ENCODE measurements around the gene LRCH4.

Gene LRCH4

GRCh38 chr7:100585511-100586265, at the start of gene LRCH4:
TSS of gene LRCH4 (minus strand) at chr7:100586129. CDS start at chr7:100586100, 29 bp downstream.
- Histone ChIP-seq H3F3A (ENCODE audit: control insufficient read depth, insufficient read depth) (peaks cover 18% of the 10 kb centered on the region), H3K27ac (ENCODE audit: low read depth, low read length) (peak within 1 kb of the TSS; percentile 93), H3K36me3 (ENCODE audit: control insufficient read depth, low read length) (peaks cover 32% of the 10 kb centered on the region), H3K79me2 (ENCODE audit: control insufficient read depth, low read length) (peaks cover 33% of the 10 kb centered on the region), H3K4me3 (ENCODE audit: low read length) (peak within 1 kb of the TSS; percentile 83), H4K20me1 (ENCODE audit: control insufficient read depth, insufficient read depth, low read depth, low read length) (peaks cover 5% of the 10 kb centered on the region; the same call in 1 of the 2 replicates), H3K27me3 (ENCODE audit: control insufficient read depth, low read length) (no peaks in the 10 kb centered on the region), H3K4me1 (ENCODE audit: control insufficient read depth, low read length) (peaks cover 36% of the 10 kb centered on the region), H3K9me2 (replicated peaks; ENCODE audit: control insufficient read depth, low read length) (no peaks in the 10 kb centered on the region), H3K4me2 (ENCODE audit: low read length) (peak within 1 kb of the TSS; percentile 91), H3K9me3 (ENCODE audit: control insufficient read depth, insufficient read depth, low read length) (no peaks in the 10 kb centered on the region)
- TF ChIP-seq CTCF (IDR thresholded peaks at IDR 0.05; ENCODE audit: low read depth, low read length, poor library complexity, severe bottlenecking), result no peak
- no peak for TF ChIP-seq EZH2phosphoT487 (IDR thresholded peaks at IDR 0.05; ENCODE audit: borderline replicate concordance, low read length)

- TF ChIP-seq EZH2phosphoT487 (IDR thresholded peaks at IDR 0.05; ENCODE audit: borderline replicate concordance, low read length) (no peak), CTCF (IDR thresholded peaks at IDR 0.05; ENCODE audit: low read depth, low read length, poor library complexity, severe bottlenecking) (peak; percentile 33)
- H3K27ac ChIP-seq (ENCODE audit: low read depth, low read length), result no peak overlapping the region
- H3K79me2 ChIP-seq (ENCODE audit: control insufficient read depth, low read length), result no peaks in the 10 kb centered on the region
- no peaks in the 10 kb centered on the region for H3K36me3 ChIP-seq (ENCODE audit: control insufficient read depth, low read length)
- H3K9me2 ChIP-seq (replicated peaks; ENCODE audit: control insufficient read depth, low read length), result no peaks in the 10 kb centered on the region
- H4K20me1 ChIP-seq (ENCODE audit: control insufficient read depth, insufficient read depth, low read depth, low read length), result no peaks in the 10 kb centered on the region
- peak overlapping the region; percentile 68 for H3K4me2 ChIP-seq (ENCODE audit: low read length)
- no peaks in the 10 kb centered on the region for H3K9me3 ChIP-seq (ENCODE audit: control insufficient read depth, insufficient read depth, low read length)
- H3F3A ChIP-seq (ENCODE audit: control insufficient read depth, insufficient read depth), result peaks cover 4% of the 10 kb centered on the region; the same call in 1 of the 2 replicates
- H3K4me3 ChIP-seq (ENCODE audit: low read length), result peak overlapping the region; percentile 69
- H3K4me1 ChIP-seq (ENCODE audit: control insufficient read depth, low read length), result peaks cover 12% of the 10 kb centered on the region
- H3K27me3 ChIP-seq (ENCODE audit: control insufficient read depth, low read length), result peaks cover 9% of the 10 kb centered on the region
Observed at GRCh38 chr7:100632951-100633717, 47.2 kb upstream of the LRCH4 start.

GRCh38 chr7:100630066-100630465, 44.1 kb upstream of the LRCH4 start:
- Histone ChIP-seq H3K27ac (ENCODE audit: low read depth, low read length) (no peak overlapping the region), H3K4me3 (ENCODE audit: low read length) (no peak overlapping the region), H3K4me1 (ENCODE audit: control insufficient read depth, low read length) (peaks cover 27% of the 10 kb centered on the region), H3K9me2 (replicated peaks; ENCODE audit: control insufficient read depth, low read length) (no peaks in the 10 kb centered on the region), H4K20me1 (ENCODE audit: control insufficient read depth, insufficient read depth, low read depth, low read length) (no peaks in the 10 kb centered on the region), H3K79me2 (ENCODE audit: control insufficient read depth, low read length) (no peaks in the 10 kb centered on the region), H3K9me3 (ENCODE audit: control insufficient read depth, insufficient read depth, low read length) (no peaks in the 10 kb centered on the region), H3K36me3 (ENCODE audit: control insufficient read depth, low read length) (no peaks in the 10 kb centered on the region), H3K4me2 (ENCODE audit: low read length) (no peak overlapping the region), H3F3A (ENCODE audit: control insufficient read depth, insufficient read depth) (peaks cover 4% of the 10 kb centered on the region; the same call in 1 of the 2 replicates), H3K27me3 (ENCODE audit: control insufficient read depth, low read length) (peaks cover 9% of the 10 kb centered on the region)
- TF ChIP-seq CTCF (IDR thresholded peaks at IDR 0.05; ENCODE audit: low read depth, low read length, poor library complexity, severe bottlenecking) (no peak), EZH2phosphoT487 (IDR thresholded peaks at IDR 0.05; ENCODE audit: borderline replicate concordance, low read length) (no peak)
